Peyer's patch (tissue), 4 donors: Measurements from ENCODE around the gene B3GNT8.

Source experiments
- CTCF ChIP-seq, 6 experiments: fragments of 450-650 bp in 4 of 6; fragments of 200-600 bp in 2 of 6; sonication (generic) in 1 of 6; IDR thresholded peaks; one replicate each; pipeline ENCODE4 v1.5.1; 2017 to 2019; ENCODE audit warnings: antibody characterized with exemption in 6 of 6, mild to moderate bottlenecking in 3 of 6, moderate library complexity in 1 of 6
- POLR2A ChIP-seq, 2 donors: fragments of 450-650 bp; IDR thresholded peaks; one replicate each; pipeline ENCODE4 v1.5.1; 2017; ENCODE audit warnings: antibody characterized with exemption in 2 of 2, mild to moderate bottlenecking in 2 of 2, moderate library complexity in 2 of 2

GRCh38 chr19:41430922-41431321, 3.7 kb upstream of the B3GNT8 start:
- TF ChIP-seq CTCF (IDR thresholded peaks at IDR 0.05) (no peak), POLR2A (IDR thresholded peaks at IDR 0.05) (no peak)
